Peyer's patch (tissue), 4 donors: ENCODE results near the gene NLGN4X. TPM values are rescaled to one million over a fixed set of nuclear protein-coding genes. Genes with fewer than 3 reads are reported as not detected.

Source experiments
- DNase-seq, 3 donors: peaks; one replicate each; pipeline ENCODE4 v3.0.0-alpha.2; 2017 to 2019
- H3K27ac ChIP-seq, 4 donors: fragments of 200-600 bp; sonication (generic); one replicate each; pipeline ENCODE4 v1.5.1; 2016 to 2019
- H3K27me3 ChIP-seq, 2 donors: fragments of 200-600 bp; sonication (generic); one replicate each; pipeline ENCODE4 v1.5.1; 2019
- H3K36me3 ChIP-seq, 3 donors: fragments of 200-600 bp; sonication (generic); one replicate each; pipeline ENCODE4 v1.5.1; 2016 to 2019
- H3K4me1 ChIP-seq, 4 donors: fragments of 200-600 bp; sonication (generic); one replicate each; pipeline ENCODE4 v1.5.1; 2016 to 2019
- H3K4me3 ChIP-seq, 4 donors: fragments of 200-600 bp; sonication (generic); 1 replicate in 3 of 4; 2 replicates in 1 of 4; pipeline ENCODE4 v1.5.1; 2016 to 2019; ENCODE audit warnings: mild to moderate bottlenecking in 1 of 4
- H3K9me3 ChIP-seq, 4 donors: fragments of 200-600 bp; sonication (generic); one replicate each; pipeline ENCODE4 v1.5.1; 2016 to 2019; ENCODE audit warnings: mild to moderate bottlenecking in 1 of 4
- POLR2A ChIP-seq, 2 donors: fragments of 450-650 bp; IDR thresholded peaks; one replicate each; pipeline ENCODE4 v1.5.1; 2017; ENCODE audit warnings: antibody characterized with exemption in 2 of 2, mild to moderate bottlenecking in 2 of 2, moderate library complexity in 2 of 2
- total RNA-seq, 4 donors: library from RNA; depleted of rRNA; stranded (reverse); fragments of >200 nt; gene quantifications; one replicate each; pipeline ENCODE4 v1.1.0, GENCODE V29; 2016
- TF ChIP-seq, protein P1 (sequence below), 6 experiments: fragments of 450-650 bp in 4 of 6; fragments of 200-600 bp in 2 of 6; sonication (generic) in 1 of 6; IDR thresholded peaks; one replicate each; pipeline ENCODE4 v1.5.1; 2017 to 2019; ENCODE audit warnings: antibody characterized with exemption in 6 of 6, mild to moderate bottlenecking in 3 of 6, moderate library complexity in 1 of 6

Gene NLGN4X
- total RNA-seq, 4 donors from 2014 or later = 1.1 to 5.0 (median 2.4) TPM

- no peak for TF ChIP-seq POLR2A (IDR thresholded peaks at IDR 0.05)
- TF ChIP-seq, protein P1, sequence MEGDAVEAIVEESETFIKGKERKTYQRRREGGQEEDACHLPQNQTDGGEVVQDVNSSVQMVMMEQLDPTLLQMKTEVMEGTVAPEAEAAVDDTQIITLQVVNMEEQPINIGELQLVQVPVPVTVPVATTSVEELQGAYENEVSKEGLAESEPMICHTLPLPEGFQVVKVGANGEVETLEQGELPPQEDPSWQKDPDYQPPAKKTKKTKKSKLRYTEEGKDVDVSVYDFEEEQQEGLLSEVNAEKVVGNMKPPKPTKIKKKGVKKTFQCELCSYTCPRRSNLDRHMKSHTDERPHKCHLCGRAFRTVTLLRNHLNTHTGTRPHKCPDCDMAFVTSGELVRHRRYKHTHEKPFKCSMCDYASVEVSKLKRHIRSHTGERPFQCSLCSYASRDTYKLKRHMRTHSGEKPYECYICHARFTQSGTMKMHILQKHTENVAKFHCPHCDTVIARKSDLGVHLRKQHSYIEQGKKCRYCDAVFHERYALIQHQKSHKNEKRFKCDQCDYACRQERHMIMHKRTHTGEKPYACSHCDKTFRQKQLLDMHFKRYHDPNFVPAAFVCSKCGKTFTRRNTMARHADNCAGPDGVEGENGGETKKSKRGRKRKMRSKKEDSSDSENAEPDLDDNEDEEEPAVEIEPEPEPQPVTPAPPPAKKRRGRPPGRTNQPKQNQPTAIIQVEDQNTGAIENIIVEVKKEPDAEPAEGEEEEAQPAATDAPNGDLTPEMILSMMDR (IDR thresholded peaks at IDR 0.05) = no peak
Measured at GRCh38 chrX:5991393-5991792, 237.3 kb downstream of the NLGN4X start.

DNA sequence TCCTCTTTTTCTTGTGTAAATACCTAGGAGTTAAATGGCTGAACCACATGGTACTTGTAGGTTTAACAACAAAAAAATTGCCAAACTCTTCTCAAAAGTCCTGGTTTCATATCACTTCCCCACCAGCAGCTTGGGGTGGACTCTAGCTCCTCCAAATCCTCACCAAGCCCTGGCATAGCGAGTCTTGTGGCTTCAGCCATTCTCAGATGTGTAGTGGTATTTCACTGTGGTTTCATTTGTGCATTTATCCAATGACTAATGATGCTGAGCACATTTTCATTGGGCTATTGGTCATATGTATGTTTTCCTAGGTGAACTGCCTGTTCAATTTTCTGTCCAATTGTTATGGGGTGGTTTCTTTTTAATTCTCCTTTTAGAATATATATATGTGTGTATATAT, 249.3 kb downstream of the NLGN4X start:
- no peak for DNase-seq
- Histone ChIP-seq H3K27me3 (no peaks in the 10 kb centered on the region), H3K4me3 (no peak overlapping the region), H3K36me3 (no peaks in the 10 kb centered on the region), H3K9me3 (no peaks in the 10 kb centered on the region), H3K4me1 (no peaks in the 10 kb centered on the region), H3K27ac (no peak overlapping the region)
- TF ChIP-seq, protein P1 (IDR thresholded peaks at IDR 0.05) = no peak
- no peak for TF ChIP-seq POLR2A (IDR thresholded peaks at IDR 0.05)

More at GRCh38 chrX:5991393-5991792, 237.3 kb downstream of the NLGN4X start:
- no peaks in the 10 kb centered on the region for H3K4me1 ChIP-seq
- H3K36me3 ChIP-seq = no peaks in the 10 kb centered on the region
- H3K27ac ChIP-seq = no peak overlapping the region
- H3K9me3 ChIP-seq = no peaks in the 10 kb centered on the region
- H3K27me3 ChIP-seq = no peaks in the 10 kb centered on the region
- H3K4me3 ChIP-seq = no peak overlapping the region
- no peak for DNase-seq

DNA sequence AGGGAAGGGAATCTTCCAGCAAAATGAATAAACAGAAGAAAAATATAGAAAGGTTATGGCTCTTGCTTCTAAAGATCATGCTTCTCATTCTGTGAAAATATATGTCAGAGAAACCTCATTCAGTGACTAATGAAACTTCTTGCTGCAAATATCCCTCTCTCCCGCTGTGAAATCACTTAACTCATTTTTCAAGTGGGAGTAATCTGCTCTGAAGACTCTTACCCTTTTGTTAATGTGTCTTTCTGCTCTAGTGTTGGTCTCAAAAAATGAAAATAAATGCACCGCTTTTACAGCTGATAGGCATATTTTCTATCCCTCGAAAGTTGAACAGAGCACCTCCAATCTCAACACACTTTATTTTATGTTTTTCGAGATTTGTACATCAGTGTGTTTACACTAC, 252.3 kb downstream of the NLGN4X start:
- no peaks in the 10 kb centered on the region for H3K36me3 ChIP-seq
- TF ChIP-seq POLR2A (IDR thresholded peaks at IDR 0.05) = no peak
- TF ChIP-seq, protein P1 (IDR thresholded peaks at IDR 0.05) = no peak
- H3K4me3 ChIP-seq = no peak overlapping the region
- no peaks in the 10 kb centered on the region for H3K9me3 ChIP-seq
- no peak overlapping the region for H3K27ac ChIP-seq
- no peaks in the 10 kb centered on the region for H3K4me1 ChIP-seq
- no peaks in the 10 kb centered on the region for H3K27me3 ChIP-seq
- DNase-seq = no peak

GRCh38 chrX:5971300-5971699, 257.4 kb downstream of the NLGN4X start:
- DNase-seq = no peak
- TF ChIP-seq, protein P1 (IDR thresholded peaks at IDR 0.05) = no peak
- no peak for TF ChIP-seq POLR2A (IDR thresholded peaks at IDR 0.05)
- H3K9me3 ChIP-seq = no peaks in the 10 kb centered on the region
- H3K4me3 ChIP-seq = no peak overlapping the region
- no peaks in the 10 kb centered on the region for H3K4me1 ChIP-seq
- no peak overlapping the region for H3K27ac ChIP-seq
- H3K27me3 ChIP-seq = no peaks in the 10 kb centered on the region
- no peaks in the 10 kb centered on the region for H3K36me3 ChIP-seq

- DNase-seq = no peak
- TF ChIP-seq, protein P1 (IDR thresholded peaks at IDR 0.05) = no peak
- TF ChIP-seq POLR2A (IDR thresholded peaks at IDR 0.05) = no peak
- no peak overlapping the region for H3K4me3 ChIP-seq
- no peaks in the 10 kb centered on the region for H3K9me3 ChIP-seq
- no peaks in the 10 kb centered on the region for H3K36me3 ChIP-seq
- H3K27me3 ChIP-seq = no peaks in the 10 kb centered on the region
- no peak overlapping the region for H3K27ac ChIP-seq
- no peaks in the 10 kb centered on the region for H3K4me1 ChIP-seq
Measured at GRCh38 chrX:5965406-5965805, 263.3 kb downstream of the NLGN4X start.

GRCh38 chrX:5959286-5959685, 269.4 kb downstream of the NLGN4X start:
- DNase-seq = no peak
- Histone ChIP-seq H3K27me3 (no peaks in the 10 kb centered on the region), H3K27ac (no peak overlapping the region), H3K4me3 (no peak overlapping the region), H3K9me3 (no peaks in the 10 kb centered on the region), H3K4me1 (no peaks in the 10 kb centered on the region), H3K36me3 (no peaks in the 10 kb centered on the region)
- TF ChIP-seq POLR2A (IDR thresholded peaks at IDR 0.05) = no peak
- TF ChIP-seq, protein P1 (IDR thresholded peaks at IDR 0.05) = no peak
